Islet precursor cell (in vitro differentiated cells): Measurements from ENCODE around the gene MSI1.
A peak's percentile ranks its signal among the peaks of the same experiment; 100 is the strongest.

ENCODE experiments used
- DNase-seq: peaks from one replicate; pipeline ENCODE4 v3.0.0-alpha.2; 2018

MSI1 gene

DNA sequence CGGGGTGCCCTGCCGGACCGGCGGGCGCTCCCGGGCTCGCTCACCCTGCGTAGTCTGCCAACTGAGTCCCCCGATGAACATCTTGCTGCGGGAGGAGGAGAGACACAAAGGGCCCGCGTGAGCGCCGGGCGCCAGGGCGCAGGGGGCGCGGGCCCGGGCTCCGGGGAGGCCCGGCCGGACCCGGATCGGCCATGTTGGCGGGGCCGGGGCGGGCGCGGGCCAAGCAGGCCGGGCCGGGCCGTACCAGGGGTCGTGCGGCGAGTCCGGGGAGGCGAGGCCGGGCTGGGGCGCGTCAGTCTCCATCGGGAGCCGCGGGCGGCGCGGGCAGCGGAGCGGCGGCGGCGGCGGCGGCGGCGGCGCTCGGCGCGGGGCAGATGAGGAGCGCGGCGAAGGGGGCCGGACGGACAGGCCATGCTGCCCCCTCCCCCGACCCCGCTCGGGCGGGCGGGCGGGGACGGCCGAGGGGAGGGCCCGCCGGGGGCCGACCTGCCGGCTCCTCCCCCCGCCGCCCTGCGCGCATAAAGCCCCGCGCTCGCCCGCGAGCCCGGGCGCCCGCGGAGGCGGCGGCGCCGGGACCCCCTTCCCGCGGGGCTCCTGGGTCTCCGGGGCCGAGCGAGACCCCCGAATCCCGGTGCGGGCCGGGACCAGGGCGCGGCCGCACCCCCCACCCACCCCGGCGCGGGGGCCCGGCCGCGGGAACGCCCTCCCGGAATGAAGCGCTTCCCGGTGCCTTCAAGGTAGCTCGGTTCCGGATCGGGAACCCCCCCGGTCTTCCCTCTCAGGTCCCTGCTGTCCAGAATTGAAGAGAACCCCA, at the start of gene MSI1:
MSI1 (minus strand) TSS at position 376 of the 814 bp plus-strand sequence; CDS start at position 303, 73 bp downstream.
- peak; percentile 76 for DNase-seq

DNA sequence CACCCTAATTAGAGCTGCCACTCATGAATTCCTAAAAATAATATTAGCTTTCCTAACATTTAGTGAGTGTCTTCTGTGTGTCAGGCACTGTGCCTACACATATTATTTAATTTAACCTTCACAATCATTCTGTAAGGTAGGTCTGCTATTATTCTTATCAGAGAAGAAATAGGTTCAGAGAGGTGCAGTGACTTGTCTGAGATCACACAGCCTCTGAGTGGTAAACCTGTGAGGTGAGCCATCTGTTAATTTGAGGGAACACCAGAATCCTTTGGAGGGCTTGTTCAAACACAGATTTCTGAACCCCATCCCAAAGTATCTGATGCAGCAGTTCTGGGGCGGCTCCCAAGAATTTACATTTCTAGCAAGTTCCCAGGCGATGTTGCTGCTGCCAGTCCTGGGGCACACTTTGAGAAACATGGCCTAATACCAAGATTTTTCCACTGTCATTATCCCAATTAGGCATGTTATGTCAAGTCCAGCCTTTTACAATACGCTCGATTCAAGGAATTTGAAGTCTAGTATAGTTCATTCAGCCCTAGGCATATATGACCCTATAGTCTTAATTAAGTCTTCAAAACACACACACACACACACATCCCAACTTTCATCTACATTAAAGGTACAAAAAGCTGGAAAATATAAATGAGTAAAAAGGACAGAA, 49.1 kb upstream of the MSI1 start:
- no peak for DNase-seq

DNA sequence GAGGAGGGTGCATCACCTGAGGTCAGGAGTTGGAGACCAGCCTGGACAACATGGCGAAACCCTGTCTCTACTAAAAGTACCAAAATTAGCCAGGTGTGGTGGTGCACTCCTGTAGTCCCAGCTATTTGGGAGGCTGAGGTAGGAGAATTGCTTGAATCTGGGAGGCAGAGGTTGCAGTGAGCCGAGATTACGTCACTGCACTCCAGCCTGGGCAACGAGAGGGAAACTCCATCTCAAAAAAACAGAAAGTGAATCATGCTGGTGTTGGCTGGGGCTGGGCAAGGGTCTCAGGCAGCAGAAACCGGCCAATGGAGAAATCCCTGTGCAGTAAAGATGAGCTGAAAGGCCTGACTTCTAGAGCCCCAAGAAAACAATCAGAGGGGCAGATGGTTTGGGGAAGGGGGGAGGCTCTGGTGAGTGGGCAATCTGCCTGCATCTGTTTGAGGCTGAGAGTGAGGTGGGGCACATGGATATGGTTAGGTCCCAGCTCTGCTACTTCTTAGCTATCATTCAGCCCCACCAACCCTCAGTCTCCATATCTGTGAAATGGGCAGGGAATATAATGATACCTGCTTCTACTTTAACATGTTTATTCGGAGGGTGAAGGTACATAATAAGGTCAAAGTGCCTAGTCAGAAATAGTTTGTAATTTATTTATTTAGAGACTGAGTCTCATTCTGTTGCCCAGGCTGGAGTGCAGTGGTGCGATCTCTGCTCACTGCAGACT, 47.7 kb upstream of the MSI1 start:
- no peak for DNase-seq

DNA sequence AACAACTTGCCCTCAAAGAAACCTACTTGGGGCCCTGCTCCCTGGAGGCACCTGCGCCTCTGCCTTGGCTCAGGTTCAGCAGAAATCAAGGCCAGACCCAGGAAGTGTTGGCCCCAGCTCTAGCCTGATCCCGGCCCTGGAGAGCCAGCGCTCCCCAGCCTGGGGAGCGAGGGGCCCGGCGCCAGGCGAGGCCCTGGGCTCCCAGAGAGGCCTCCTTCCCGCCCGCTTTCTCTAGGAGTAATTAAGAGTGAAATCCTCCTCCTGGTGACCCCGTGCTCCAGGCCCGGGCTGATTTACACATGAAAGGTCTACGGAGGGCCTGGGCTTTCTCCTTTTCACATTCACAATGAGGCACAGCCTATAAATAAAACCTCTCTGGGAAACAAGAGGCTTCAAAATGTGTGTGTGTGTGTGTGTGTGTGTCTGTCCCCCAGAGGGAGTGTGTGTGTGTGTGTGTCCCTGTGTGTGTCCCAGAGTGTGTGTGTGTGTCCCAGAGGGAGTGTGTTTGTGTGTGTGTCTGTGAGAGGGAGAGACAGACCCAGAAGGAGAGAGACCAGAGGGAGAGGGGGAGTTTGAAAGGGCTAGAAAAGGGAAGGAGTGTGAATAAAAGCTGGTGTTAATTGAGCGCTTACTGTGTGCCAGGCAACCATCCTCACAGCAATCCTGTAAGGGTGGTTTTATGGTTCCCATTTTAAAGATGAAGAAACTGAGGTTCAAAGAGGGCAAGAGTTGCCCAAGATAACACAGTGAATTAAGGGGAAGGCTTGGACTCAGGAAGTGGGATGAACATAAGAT, 45.1 kb upstream of the MSI1 start:
- DNase-seq: peak; percentile 81

DNA sequence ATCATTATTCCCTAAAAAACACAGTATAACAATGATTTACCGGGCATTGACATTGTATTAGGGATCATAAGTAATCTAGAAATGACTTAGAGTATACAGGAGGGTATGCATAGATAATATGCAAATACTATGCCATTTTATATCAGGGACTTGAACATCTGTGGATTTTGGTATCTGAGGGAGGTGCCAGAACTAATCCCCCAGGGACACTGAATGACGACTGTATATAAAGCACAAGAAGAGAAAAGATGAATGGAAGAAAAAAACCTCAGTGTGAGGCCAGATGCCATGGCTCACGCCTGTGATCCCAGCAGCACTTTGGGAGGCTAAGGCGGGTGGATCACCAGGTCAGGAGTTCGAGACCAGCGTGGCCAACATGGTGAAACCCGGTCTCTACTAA, 43.5 kb upstream of the MSI1 start:
- no peak for DNase-seq

DNA sequence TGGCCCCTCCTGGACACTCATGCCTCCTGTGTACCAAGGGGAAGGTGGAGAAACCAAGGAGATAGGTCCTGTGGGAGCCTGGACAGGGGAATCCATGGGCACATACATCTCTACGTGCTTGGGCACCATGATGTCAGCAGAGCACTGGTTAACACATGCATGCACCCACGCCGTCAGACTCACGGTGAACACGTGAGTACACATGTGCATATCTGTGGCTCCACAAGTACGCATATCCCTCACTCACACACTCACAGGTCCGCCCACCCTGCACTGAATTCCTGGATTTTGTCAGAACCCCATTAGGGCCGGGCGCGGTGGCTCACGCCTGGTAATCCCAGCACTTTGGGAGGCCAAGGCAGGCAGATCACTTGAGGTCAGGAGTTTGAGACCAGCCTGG, 39.8 kb upstream of the MSI1 start:
- DNase-seq: no peak

DNA sequence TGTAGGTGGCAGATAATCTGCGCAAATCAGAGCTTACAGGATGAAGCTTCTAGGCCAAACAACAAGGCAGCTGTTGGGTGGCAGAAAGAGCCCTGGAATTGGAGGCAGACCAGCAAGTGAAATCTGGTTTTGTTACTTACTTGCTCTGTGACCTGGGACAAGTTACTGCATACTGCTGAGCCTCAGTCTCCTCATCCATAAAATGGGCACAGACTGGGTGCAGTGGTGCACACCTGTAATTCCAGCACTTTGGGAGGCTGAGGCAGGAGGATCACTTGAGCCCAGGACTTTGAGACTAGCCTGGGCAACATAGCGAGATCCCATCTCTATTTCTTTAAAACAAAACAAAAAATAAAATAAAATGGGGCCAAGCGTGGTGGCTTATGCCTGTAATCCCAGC, 37.6 kb upstream of the MSI1 start:
- DNase-seq: no peak

DNA sequence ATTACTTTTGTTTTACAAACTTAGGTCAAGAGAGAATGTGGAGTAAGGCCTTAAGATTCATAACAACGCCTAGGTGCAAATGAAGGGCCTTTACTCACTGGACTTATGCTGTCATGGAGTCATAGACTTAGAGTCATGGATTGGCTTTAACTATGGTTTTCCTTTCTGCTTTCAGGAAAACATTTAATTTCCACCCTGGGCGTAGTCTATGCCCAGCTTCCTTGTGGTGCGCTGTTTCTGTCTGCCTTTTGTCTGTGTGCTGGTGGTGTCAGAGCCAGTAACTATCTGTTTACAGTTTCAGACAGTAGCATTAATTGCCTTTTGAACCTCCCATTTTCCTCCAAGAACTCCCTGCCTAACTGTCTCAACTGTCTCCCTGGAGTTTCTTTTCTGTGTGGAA, 37.1 kb upstream of the MSI1 start:
- no peak for DNase-seq

DNA sequence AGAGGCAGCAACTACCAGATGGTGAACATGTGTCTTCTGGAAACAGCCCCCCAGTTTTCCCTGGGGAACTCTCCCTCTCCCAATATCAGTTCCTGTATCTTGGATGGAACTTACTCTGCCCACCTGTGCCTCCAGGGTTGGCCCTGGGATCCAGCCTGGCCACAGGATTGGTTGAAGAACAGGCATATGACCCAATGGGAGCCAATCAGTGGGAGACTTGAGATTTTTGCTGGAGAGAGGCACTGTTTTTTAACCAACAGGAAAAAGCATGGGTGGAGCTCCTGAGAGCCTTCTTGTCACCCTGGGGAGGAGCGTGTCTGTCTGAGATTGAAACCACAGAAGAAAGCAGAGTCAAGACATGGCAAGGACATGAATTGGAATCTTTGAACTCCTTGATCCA, 35.3 kb upstream of the MSI1 start:
- no peak for DNase-seq

DNA sequence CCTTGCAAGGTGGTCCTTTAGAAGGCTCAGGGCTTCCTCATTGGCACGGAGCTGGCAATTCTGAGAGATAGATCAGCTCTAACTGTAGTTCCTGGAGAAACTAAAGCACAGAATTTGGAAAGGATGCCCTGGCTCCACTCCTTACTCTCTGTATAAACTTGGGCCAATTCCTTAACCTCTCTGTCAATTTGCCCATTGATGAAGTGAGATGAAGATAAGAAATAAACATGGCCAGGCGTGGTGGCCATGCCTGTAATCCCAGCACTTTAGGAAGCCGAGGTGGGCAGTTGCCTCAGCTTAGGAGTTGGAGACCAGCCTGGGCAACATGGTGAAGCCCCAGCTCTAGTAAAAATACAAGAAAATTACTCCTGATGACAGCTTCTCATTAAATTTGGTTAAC, 34.9 kb upstream of the MSI1 start:
- no peak for DNase-seq

DNA sequence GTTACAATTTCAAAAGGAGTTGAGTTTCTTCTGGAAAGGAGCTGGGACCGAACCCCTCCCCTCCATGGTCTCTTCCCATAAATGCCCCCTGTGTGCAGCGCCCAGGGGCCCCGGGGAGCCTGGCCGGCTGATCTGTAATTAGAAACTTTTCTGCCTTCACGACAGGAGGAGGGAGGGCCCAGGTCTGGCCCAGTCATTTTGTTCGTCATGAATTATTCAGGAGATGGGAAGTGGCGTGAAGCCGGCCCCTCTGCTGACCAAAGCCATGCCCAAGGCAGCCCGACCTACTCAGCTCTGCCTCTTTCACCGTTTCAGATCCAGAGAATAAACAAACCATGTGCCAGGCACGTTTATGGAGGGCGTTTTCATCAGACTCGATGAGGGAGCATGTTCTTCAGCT, 33.3 kb upstream of the MSI1 start:
- DNase-seq: peak; percentile 88

DNA sequence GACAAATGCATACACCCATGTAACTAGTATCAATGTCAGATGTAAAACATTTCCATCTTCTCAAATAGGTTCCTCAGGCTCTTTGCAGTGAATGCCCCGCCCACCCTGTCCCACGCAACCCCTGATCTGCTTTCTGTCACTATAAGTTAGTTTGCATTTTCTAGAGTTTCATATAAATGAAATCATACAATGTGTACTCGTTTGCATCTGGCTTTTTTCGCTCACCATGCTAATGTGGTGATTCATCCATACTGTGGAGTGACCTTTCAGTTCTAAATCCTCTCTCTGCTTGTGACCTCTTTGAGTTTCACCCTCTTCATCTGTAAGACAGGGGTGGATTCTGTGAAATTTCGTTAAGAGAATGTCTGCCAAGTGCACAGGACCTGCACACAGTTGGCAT, 30.6 kb upstream of the MSI1 start:
- DNase-seq: no peak

DNA sequence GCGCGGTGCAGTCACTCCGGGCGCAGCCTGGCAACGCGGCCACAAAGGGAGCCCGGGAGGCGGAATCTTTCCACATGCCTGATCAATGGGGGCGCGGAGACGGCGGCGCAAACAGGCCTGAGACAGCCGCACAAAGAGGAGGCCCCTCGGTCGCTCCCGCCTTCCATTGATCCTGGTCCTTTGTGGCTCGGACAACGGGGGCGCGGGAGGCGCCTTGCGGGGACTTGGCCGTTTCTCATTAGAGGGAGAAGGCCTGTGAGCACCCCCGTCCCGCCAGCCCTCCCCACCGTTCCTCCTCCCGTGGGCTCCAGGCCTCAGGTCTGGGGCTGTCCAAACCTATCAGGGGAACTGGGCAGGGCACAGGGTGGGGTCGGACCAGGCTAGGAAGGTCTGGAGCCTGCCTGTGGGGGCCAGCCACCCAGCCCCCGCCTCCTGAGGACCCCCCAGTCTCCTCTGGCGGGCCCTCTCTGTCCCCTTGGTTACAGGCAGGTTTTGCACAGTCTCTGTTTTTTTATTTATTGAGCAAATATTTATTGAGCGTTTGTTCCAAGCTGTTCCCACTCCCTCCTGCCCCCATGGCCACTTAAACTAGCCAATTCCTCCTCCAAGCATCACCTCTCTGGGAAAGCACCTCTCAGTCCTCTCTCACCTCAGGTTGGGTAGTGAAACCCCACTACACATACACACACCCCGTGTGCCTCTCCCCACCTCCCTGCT, 29.0 kb upstream of the MSI1 start:
- no peak for DNase-seq

DNA sequence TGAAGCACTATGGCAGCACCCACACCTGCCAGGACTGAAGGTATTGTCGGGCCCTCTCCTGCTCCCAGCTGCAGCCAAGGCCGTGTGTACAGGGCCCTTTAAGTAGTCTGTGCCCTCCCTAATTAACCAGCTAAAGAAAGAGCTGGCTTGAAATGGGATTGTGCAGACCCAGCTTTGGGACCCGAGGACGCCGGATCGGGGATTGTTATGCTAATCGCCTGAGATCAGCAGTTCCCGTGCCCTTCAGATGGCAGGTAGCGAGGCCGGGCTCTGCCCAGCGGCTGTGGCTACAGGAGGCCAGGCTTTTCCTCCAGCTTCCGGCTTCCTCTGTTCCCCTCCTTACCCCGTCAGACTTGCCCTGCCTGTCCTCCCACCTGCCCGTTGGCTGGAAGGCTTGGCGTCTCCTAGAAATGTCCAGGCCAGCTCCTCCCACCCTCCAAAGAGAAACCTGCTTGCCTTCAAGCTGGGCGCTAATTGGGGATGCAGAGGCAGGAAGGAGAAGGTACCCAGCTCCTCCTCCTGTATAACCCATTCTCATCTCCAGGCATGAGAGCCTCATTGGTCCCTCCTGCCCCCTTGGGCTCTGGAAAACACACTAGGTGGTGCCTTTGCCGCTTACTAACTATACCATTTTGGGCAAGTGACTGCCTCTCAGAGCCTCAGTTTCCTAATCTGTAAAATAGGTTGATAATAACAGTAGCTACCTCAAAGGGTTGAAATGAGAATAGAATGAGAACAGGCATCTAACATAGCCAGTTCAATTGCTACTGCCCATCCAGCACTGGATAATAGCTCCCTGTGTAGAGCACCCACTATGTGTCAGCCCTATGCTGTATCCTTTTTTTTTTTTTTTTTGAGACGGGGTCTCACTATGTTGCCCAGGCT, 25.8 kb upstream of the MSI1 start:
- DNase-seq: peak; percentile 97

DNA sequence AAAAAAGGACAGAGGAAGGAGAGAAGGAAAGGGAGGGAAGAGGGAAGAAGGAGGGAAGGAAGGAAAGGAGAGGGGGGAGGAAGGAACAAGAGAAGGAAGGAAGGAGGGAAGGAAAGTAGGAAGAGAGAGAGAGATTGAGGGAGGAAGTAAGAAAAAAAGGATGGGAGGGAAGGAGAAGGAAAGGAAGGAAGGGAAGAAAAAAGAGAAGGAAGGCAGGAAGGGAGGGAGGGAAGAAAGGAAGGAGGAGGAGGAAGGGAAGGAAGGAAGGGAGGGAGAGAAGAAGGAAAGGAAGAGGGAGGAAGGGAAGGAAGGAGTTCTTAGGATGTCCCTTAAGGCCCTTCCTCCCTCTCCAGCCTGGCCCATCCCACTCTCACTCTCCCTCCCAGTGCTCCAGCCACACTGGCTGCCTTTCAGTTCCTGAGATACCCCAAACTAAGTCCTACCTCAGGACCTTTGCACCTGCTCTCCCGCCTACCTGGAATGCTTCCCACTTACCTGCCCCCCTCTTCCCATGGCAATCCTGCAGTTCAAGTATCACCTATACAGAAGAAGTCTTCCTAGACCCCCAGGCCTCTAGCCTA, 21.7 kb upstream of the MSI1 start:
- DNase-seq: no peak

DNA sequence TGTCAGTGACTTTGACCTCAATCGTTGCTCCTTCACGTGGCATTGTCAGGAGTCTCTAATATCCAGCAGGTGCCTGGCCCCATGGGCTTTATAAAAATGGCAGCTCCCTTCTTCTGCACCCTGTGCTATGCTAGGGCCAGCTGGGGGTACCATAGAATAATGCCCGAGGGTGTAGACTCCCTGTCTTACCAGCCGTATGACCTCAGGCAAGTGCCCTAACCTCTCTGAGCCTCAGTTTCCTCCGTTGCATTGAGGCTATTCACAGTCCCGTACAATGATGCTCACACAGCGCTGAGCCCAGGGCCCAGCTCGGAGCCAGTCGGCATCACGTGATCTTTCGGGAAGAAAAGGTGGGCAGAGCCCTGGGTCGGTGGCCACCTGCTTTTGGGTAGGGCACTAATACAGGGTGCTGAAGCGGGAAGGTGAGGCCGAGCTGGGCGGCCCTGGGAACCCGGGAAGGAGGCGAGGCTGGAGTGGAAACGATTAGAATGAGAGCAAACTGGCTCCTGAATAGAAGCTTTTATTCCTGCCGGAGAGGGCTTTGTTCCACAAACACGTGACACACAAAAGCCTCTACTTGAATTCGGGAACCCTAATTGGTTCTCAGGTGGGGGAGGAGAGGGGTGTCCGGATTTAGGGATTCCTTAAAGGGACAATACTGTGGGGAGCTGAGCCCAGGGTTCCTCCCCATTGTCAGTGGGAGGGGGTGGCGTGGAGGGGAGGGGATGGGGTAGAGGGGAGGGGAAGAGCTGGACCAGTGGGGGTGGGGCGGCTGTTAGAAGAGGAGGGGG, 19.9 kb upstream of the MSI1 start:
- DNase-seq: peak; percentile 67

DNA sequence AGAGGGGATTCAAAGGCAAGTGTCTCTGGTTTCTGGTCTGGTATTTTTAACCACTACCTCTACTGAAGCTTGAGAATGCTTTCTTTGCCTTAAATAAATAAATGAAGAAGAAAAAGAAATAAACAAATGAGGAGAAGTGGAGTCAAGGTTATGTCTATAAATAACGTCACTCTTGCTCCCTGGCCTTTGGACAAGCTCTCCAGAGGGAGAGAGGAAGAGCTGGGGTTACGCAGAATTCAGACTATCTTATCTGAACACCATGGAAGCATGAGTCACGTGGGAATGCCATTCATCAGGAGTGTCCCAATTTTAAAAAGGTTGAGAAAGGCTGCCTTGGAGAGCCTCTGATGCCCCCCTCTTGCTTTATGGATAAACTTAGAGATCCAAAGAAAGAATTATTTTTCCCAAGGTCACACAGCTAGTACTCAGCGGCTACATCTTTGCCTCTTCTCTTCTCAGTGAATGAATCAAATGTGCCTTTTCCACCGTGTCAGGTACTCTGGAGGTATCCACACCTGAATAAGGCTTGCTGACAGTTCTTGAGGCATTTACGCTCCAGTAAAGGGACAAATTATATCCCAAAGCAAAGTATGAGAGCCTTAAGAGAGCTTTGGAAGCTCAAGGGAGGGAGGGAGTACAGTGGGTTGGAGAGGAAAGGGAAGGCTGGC, 12.9 kb upstream of the MSI1 start:
- no peak for DNase-seq

DNA sequence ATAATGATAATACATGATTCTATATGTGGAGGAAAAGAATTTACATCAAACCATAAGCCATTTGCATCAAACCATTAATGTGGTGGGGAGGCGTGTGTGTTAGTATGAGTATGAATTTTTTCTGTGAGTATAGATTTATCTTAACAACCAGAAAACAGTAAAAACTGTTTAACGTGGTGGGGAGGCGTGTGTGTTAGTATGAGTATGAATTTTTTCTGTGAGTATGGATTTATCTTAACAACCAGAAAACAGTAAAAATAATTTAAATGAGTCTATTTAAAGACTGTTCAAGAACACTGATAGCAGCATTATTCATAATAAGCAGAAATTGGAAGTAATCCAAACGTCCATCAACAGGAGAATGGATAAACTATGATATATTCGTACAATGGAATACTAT, 9.1 kb upstream of the MSI1 start:
- DNase-seq: no peak

DNA sequence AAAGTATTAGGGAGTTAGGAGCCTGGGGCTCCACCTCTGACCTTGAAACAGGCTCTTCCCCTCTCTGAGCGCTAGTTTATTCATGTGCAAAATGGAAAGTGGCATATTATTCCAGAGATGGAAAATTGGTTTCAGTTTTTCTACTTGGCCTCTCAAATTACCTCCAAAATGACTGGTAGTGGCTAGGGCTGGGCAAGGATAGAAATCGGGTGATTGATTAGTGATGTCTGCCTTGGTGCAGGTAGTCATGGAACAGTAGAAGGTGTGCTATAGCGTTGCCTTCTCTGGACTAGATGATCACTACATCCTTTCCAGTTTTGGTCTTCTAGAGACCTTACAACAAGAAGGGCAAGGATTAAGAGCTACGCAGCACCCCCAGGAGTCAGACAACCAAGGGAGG, 8.6 kb upstream of the MSI1 start:
- no peak for DNase-seq
